HepG2 (cell line): ENCODE data around the gene SLC25A19. TPM values are rescaled to one million over a fixed set of nuclear protein-coding genes. Genes with fewer than 3 reads are reported as not detected.

Experiments
- JDP2 ChIP-seq: sonication (generic); formaldehyde crosslinking; IDR thresholded peaks from 2 replicates; pipeline ENCODE4 v1.8.1; 2022; ENCODE audit warnings: missing genetic modification reagents, borderline replicate concordance
- NFAT5 ChIP-seq: sonication (generic); formaldehyde crosslinking; IDR thresholded peaks from 2 replicates; pipeline ENCODE4 v1.4.0; 2020; ENCODE audit warnings: missing genetic modification reagents
- SKI ChIP-seq: fragments of 450-650 bp; IDR thresholded peaks from one replicate; pipeline ENCODE4 v1.6.1; 2018; ENCODE audit warnings: mild to moderate bottlenecking; ENCODE audit not compliant: partially characterized antibody
- TMF1 ChIP-seq: sonication (generic); formaldehyde crosslinking; IDR thresholded peaks from 2 replicates; pipeline ENCODE4 v1.8.1; 2022; ENCODE audit warnings: low read depth, missing genetic modification reagents
- YEATS4 ChIP-seq: sonication (generic); formaldehyde crosslinking; IDR thresholded peaks from 2 replicates; pipeline ENCODE4 v1.4.0; 2020; ENCODE audit warnings: missing genetic modification reagents, borderline replicate concordance
- ZFYVE20 ChIP-seq: sonication (generic); formaldehyde crosslinking; IDR thresholded peaks from 2 replicates; pipeline ENCODE4 v1.8.0; 2023; ENCODE audit warnings: low read depth, mild to moderate bottlenecking, moderate library complexity, missing genetic modification reagents, borderline replicate concordance
- ZNF142 ChIP-seq: sonication (generic); formaldehyde crosslinking; IDR thresholded peaks from 2 replicates; pipeline ENCODE4 v1.4.0; 2020; ENCODE audit warnings: missing genetic modification reagents
- ZNF564 ChIP-seq: sonication (generic); formaldehyde crosslinking; IDR thresholded peaks from 2 replicates; pipeline ENCODE4 v1.8.1; 2023; ENCODE audit warnings: mild to moderate bottlenecking, missing genetic modification reagents
- polyA plus RNA-seq, 8 experiments: library from polyadenylated mRNA; depleted of rRNA in 3 of 8; stranded (reverse) in 7 of 8; unstranded in 1 of 8; fragments of >200 nt; fragmentation: Illumina TruSeq in 4 of 8; extraction: Trizol in 4 of 8; gene quantifications; 2 replicates each; pipeline versions ENCODE4 v1.2.1 to v1.2.3, GENCODE V29; 2011 to 2016; ENCODE audit warnings: low read depth in 4 of 8, missing spikeins in 1 of 8, mixed read lengths in 1 of 8; ENCODE audit not compliant: insufficient read depth in 1 of 8
- total RNA-seq, 5 experiments: library from RNA; depleted of rRNA; stranded (reverse); fragments of >200 nt; fragmentation: Illumina TruSeq; extraction: Trizol; gene quantifications; 2 replicates each; pipeline ENCODE4 v1.2.3, GENCODE V29; 2016; ENCODE audit warnings: low read depth in 1 of 5
- TF ChIP-seq, protein P1 (sequence below): conservative IDR thresholded peaks from 2 replicates; pipeline ENCODE4 v1.6.1; 2018; ENCODE audit warnings: missing genetic modification reagents
- TF ChIP-seq, protein P2 (sequence below): sonication (generic); formaldehyde crosslinking; IDR thresholded peaks from 2 replicates; pipeline ENCODE4 v1.5.0; 2020; ENCODE audit warnings: mild to moderate bottlenecking, missing genetic modification reagents, borderline replicate concordance

The SLC25A19 gene
- total and polyA plus RNA-seq, 2 of the 13 experiments (the other 11 are each of a cell fraction or from before 2014, with no cell fraction given): 24.4 to 41.4 TPM

GRCh38 chr17:75271233-75271954, 17.8 kb downstream of the SLC25A19 start (continued):
- peak; percentile 81; the same call in 1 of the 2 replicates for TF ChIP-seq ZNF142 (CRISPR knock-in tag)
- peak; percentile 89 for TF ChIP-seq YEATS4
- peak; percentile 40; the same call in 1 of the 2 replicates for TF ChIP-seq JDP2 (CRISPR knock-in tag)
- TF ChIP-seq, protein P1, sequence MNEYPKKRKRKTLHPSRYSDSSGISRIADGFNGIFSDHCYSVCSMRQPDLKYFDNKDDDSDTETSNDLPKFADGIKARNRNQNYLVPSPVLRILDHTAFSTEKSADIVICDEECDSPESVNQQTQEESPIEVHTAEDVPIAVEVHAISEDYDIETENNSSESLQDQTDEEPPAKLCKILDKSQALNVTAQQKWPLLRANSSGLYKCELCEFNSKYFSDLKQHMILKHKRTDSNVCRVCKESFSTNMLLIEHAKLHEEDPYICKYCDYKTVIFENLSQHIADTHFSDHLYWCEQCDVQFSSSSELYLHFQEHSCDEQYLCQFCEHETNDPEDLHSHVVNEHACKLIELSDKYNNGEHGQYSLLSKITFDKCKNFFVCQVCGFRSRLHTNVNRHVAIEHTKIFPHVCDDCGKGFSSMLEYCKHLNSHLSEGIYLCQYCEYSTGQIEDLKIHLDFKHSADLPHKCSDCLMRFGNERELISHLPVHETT (CRISPR knock-in tag): 0 out of 2 replicates have a peak, but pooled peaks have one; percentile 16
- TF ChIP-seq NFAT5: peak; percentile 60; the same call in 1 of the 2 replicates
- 0 out of 2 replicates have a peak, but pooled peaks have one; percentile 27 for TF ChIP-seq ZFYVE20 (CRISPR knock-in tag)
- TF ChIP-seq, protein P2, sequence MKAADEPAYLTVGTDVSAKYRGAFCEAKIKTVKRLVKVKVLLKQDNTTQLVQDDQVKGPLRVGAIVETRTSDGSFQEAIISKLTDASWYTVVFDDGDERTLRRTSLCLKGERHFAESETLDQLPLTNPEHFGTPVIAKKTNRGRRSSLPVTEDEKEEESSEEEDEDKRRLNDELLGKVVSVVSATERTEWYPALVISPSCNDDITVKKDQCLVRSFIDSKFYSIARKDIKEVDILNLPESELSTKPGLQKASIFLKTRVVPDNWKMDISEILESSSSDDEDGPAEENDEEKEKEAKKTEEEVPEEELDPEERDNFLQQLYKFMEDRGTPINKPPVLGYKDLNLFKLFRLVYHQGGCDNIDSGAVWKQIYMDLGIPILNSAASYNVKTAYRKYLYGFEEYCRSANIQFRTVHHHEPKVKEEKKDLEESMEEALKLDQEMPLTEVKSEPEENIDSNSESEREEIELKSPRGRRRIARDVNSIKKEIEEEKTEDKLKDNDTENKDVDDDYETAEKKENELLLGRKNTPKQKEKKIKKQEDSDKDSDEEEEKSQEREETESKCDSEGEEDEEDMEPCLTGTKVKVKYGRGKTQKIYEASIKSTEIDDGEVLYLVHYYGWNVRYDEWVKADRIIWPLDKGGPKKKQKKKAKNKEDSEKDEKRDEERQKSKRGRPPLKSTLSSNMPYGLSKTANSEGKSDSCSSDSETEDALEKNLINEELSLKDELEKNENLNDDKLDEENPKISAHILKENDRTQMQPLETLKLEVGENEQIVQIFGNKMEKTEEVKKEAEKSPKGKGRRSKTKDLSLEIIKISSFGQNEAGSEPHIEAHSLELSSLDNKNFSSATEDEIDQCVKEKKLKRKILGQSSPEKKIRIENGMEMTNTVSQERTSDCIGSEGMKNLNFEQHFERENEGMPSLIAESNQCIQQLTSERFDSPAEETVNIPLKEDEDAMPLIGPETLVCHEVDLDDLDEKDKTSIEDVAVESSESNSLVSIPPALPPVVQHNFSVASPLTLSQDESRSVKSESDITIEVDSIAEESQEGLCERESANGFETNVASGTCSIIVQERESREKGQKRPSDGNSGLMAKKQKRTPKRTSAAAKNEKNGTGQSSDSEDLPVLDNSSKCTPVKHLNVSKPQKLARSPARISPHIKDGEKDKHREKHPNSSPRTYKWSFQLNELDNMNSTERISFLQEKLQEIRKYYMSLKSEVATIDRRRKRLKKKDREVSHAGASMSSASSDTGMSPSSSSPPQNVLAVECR (CRISPR knock-in tag): peak; percentile 73
- peak; percentile 80 for TF ChIP-seq SKI
- TF ChIP-seq ZNF564 (CRISPR knock-in tag): 0 out of 2 replicates have a peak, but pooled peaks have one; percentile 17
- TF ChIP-seq TMF1 (CRISPR knock-in tag): no peak
